Activated CD8-positive, alpha-beta T cell treated with anti-CD3 and anti-CD28 coated beads, Interleukin-2, amount 10 ng/mL, durations not matched to agents 7 days and 5 days (primary cell): ENCODE results near the gene LRRTM4. TPM values are rescaled to one million over a fixed set of nuclear protein-coding genes. Genes with fewer than 3 reads are reported as not detected.
"Not testable (repeated sequence)": the region's sequence is repeated elsewhere in the genome, so short reads cannot be mapped to it uniquely, and the experiment has no call there.

Experiments
- ATAC-seq: fragments of 150-1000 bp; cut with Tn5 transposase; one replicate; pipeline ENCODE4 v1.10.0; 2021; ENCODE audit warnings: moderate library complexity
- CTCF ChIA-PET: fragments of 350-600 bp; sonication (Branson Sonifier 250); formaldehyde crosslinking; loops from one replicate; lab custom pipeline; 2021; ENCODE audit warnings: antibody characterized with exemption; lab: Charles Lee
- POLR2A ChIA-PET: fragments of 350-600 bp; sonication (Branson Sonifier 250); formaldehyde crosslinking; loops from one replicate; lab custom pipeline; 2021; ENCODE audit warnings: antibody characterized with exemption; lab: Charles Lee
- DNase-seq: peaks from one replicate; pipeline ENCODE4 v3.0.0-alpha.2; 2020
- H3K27ac Mint-ChIP-seq: one replicate; pipeline ENCODE4 v1.8.0; 2021; ENCODE audit warnings: mild to moderate bottlenecking, mixed read lengths
- H3K27me3 Mint-ChIP-seq: one replicate; pipeline ENCODE4 v1.8.0; 2021; ENCODE audit warnings: low read depth, mixed read lengths
- H3K36me3 Mint-ChIP-seq: one replicate; pipeline ENCODE4 v1.8.0; 2021; ENCODE audit warnings: low read depth, mixed read lengths
- H3K4me1 Mint-ChIP-seq: one replicate; pipeline ENCODE4 v1.8.0; 2021; ENCODE audit warnings: low read depth, mixed read lengths
- H3K4me3 Mint-ChIP-seq: one replicate; pipeline ENCODE4 v1.8.0; 2021; ENCODE audit warnings: mild to moderate bottlenecking, mixed read lengths
- H3K9me3 Mint-ChIP-seq: one replicate; pipeline ENCODE4 v1.8.0; 2022; ENCODE audit warnings: mixed read lengths; ENCODE audit not compliant: insufficient read depth
- total RNA-seq, 2 experiments: library from RNA; stranded (reverse); gene quantifications; one replicate each; pipeline ENCODE4 v1.2.3, GENCODE V29; 2021

The LRRTM4 gene
- total RNA-seq, 2 experiments from 2014 or later = not detected

GRCh38 chr2:77088424-77088823 lies 433.8 kb downstream of the LRRTM4 start:
- H3K36me3 Mint-ChIP-seq, H3K4me1 Mint-ChIP-seq, H3K4me3 Mint-ChIP-seq, DNase-seq, H3K27me3 Mint-ChIP-seq, ATAC-seq, CTCF ChIA-PET, POLR2A ChIA-PET, H3K9me3 Mint-ChIP-seq, H3K27ac Mint-ChIP-seq: not testable (repeated sequence)

GRCh38 chr2:77087987-77088414 lies 434.2 kb downstream of the LRRTM4 start:
- Mint-ChIP-seq H3K9me3 (peaks cover 5% of the 10 kb centered on the region), H3K4me1 (no peaks in the 10 kb centered on the region), H3K4me3 (no peak overlapping the region), H3K27ac (no peak overlapping the region), H3K36me3 (no peaks in the 10 kb centered on the region), H3K27me3 (peaks cover 2% of the 10 kb centered on the region)
- ATAC-seq = no peak
- ChIA-PET POLR2A (no interaction called here), CTCF (no interaction called here)
- DNase-seq = no peak

- ATAC-seq (no peak), DNase-seq (no peak)
- ChIA-PET CTCF (no interaction called here), POLR2A (no interaction called here)
- Mint-ChIP-seq H3K36me3 (no peaks in the 10 kb centered on the region), H3K4me3 (no peak overlapping the region), H3K9me3 (peaks cover 5% of the 10 kb centered on the region), H3K27me3 (peaks cover 2% of the 10 kb centered on the region), H3K27ac (no peak overlapping the region), H3K4me1 (no peaks in the 10 kb centered on the region)
Measured at GRCh38 chr2:77086478-77086877, 435.7 kb downstream of the LRRTM4 start.

GRCh38 chr2:77086051-77086450 lies 436.1 kb downstream of the LRRTM4 start:
- Mint-ChIP-seq H3K9me3 (peaks cover 5% of the 10 kb centered on the region), H3K4me1 (no peaks in the 10 kb centered on the region), H3K27me3 (peaks cover 2% of the 10 kb centered on the region), H3K27ac (no peak overlapping the region), H3K36me3 (no peaks in the 10 kb centered on the region), H3K4me3 (no peak overlapping the region)
- DNase-seq = no peak
- no peak for ATAC-seq
- ChIA-PET POLR2A (no interaction called here), CTCF (no interaction called here)

- Mint-ChIP-seq H3K27me3 (peaks cover 2% of the 10 kb centered on the region), H3K4me1 (no peaks in the 10 kb centered on the region), H3K36me3 (no peaks in the 10 kb centered on the region), H3K27ac (no peak overlapping the region), H3K9me3 (peaks cover 5% of the 10 kb centered on the region), H3K4me3 (no peak overlapping the region)
- DNase-seq = no peak
- ATAC-seq = no peak
- POLR2A ChIA-PET = no interaction called here
- CTCF ChIA-PET = no interaction called here
Measured at GRCh38 chr2:77085561-77085960, 436.6 kb downstream of the LRRTM4 start.

GRCh38 chr2:77081597-77081996 lies 440.6 kb downstream of the LRRTM4 start:
- H3K27ac Mint-ChIP-seq = no peak overlapping the region
- H3K9me3 Mint-ChIP-seq = peaks cover 5% of the 10 kb centered on the region
- ChIA-PET CTCF (no interaction called here), POLR2A (no interaction called here)
- H3K36me3 Mint-ChIP-seq = no peaks in the 10 kb centered on the region
- no peaks in the 10 kb centered on the region for H3K27me3 Mint-ChIP-seq
- DNase-seq (no peak), ATAC-seq (no peak)
- no peaks in the 10 kb centered on the region for H3K4me1 Mint-ChIP-seq
- H3K4me3 Mint-ChIP-seq = no peak overlapping the region

GRCh38 chr2:77064324-77064723 lies 457.9 kb downstream of the LRRTM4 start:
- ATAC-seq (no peak), DNase-seq (no peak)
- no peaks in the 10 kb centered on the region for H3K27me3 Mint-ChIP-seq
- POLR2A ChIA-PET = no interaction called here
- CTCF ChIA-PET = no interaction called here
- H3K4me1 Mint-ChIP-seq = no peaks in the 10 kb centered on the region
- peaks cover 3% of the 10 kb centered on the region for H3K9me3 Mint-ChIP-seq
- no peak overlapping the region for H3K27ac Mint-ChIP-seq
- no peak overlapping the region for H3K4me3 Mint-ChIP-seq
- no peaks in the 10 kb centered on the region for H3K36me3 Mint-ChIP-seq

GRCh38 chr2:77054938-77055337 lies 467.2 kb downstream of the LRRTM4 start:
- Mint-ChIP-seq H3K27me3 (no peaks in the 10 kb centered on the region), H3K9me3 (peaks cover 6% of the 10 kb centered on the region), H3K4me1 (no peaks in the 10 kb centered on the region), H3K4me3 (no peak overlapping the region), H3K36me3 (no peaks in the 10 kb centered on the region), H3K27ac (no peak overlapping the region)
- ChIA-PET CTCF (no interaction called here), POLR2A (no interaction called here)
- ATAC-seq (no peak), DNase-seq (no peak)

GRCh38 chr2:77046339-77046738 lies 475.8 kb downstream of the LRRTM4 start:
- no peak for ATAC-seq
- Mint-ChIP-seq H3K9me3 (peaks cover 12% of the 10 kb centered on the region), H3K4me3 (no peak overlapping the region), H3K4me1 (no peaks in the 10 kb centered on the region), H3K36me3 (no peaks in the 10 kb centered on the region), H3K27ac (no peak overlapping the region), H3K27me3 (no peaks in the 10 kb centered on the region)
- ChIA-PET CTCF (no interaction called here), POLR2A (no interaction called here)
- no peak for DNase-seq

GRCh38 chr2:77045456-77045855 lies 476.7 kb downstream of the LRRTM4 start:
- ATAC-seq, H3K27ac Mint-ChIP-seq, CTCF ChIA-PET, POLR2A ChIA-PET, H3K9me3 Mint-ChIP-seq, H3K4me3 Mint-ChIP-seq, DNase-seq, H3K27me3 Mint-ChIP-seq, H3K4me1 Mint-ChIP-seq, H3K36me3 Mint-ChIP-seq: not testable (repeated sequence)

- H3K27ac Mint-ChIP-seq = no peak overlapping the region
- CTCF ChIA-PET = no interaction called here
Measured at GRCh38 chr2:77034445-77034844, 487.7 kb downstream of the LRRTM4 start.

GRCh38 chr2:77029237-77029636 lies 492.9 kb downstream of the LRRTM4 start:
- H3K36me3 Mint-ChIP-seq, H3K4me1 Mint-ChIP-seq, H3K27ac Mint-ChIP-seq, DNase-seq, POLR2A ChIA-PET, H3K27me3 Mint-ChIP-seq, H3K4me3 Mint-ChIP-seq, CTCF ChIA-PET, ATAC-seq: not testable (repeated sequence)
- H3K9me3 Mint-ChIP-seq = peaks cover 21% of the 10 kb centered on the region

More at GRCh38 chr2:77034445-77034844, 487.7 kb downstream of the LRRTM4 start:
- DNase-seq = no peak
- peaks cover 7% of the 10 kb centered on the region for H3K9me3 Mint-ChIP-seq
- H3K4me3 Mint-ChIP-seq = no peak overlapping the region
- POLR2A ChIA-PET = no interaction called here
- no peaks in the 10 kb centered on the region for H3K36me3 Mint-ChIP-seq
- no peaks in the 10 kb centered on the region for H3K27me3 Mint-ChIP-seq
- ATAC-seq = no peak
- no peaks in the 10 kb centered on the region for H3K4me1 Mint-ChIP-seq

GRCh38 chr2:77028032-77028600 lies 494.1 kb downstream of the LRRTM4 start:
- H3K36me3 Mint-ChIP-seq = no peaks in the 10 kb centered on the region
- H3K4me3 Mint-ChIP-seq = no peak overlapping the region
- CTCF ChIA-PET = no interaction called here
- ATAC-seq = no peak
- H3K27ac Mint-ChIP-seq = no peak overlapping the region
- POLR2A ChIA-PET = no interaction called here
- peaks cover 16% of the 10 kb centered on the region for H3K9me3 Mint-ChIP-seq
- no peak for DNase-seq
- H3K27me3 Mint-ChIP-seq = no peaks in the 10 kb centered on the region
- H3K4me1 Mint-ChIP-seq = no peaks in the 10 kb centered on the region
